HepG2 (cell line): ENCODE measurements around the gene NEDD8. TPM values are rescaled to one million over a fixed set of nuclear protein-coding genes. Genes with fewer than 3 reads are reported as not detected.

Experiments
- ATF7 ChIP-seq, 2 experiments: fragments of 450-650 bp in 1 of 2; sonication (generic) in 1 of 2; formaldehyde crosslinking in 1 of 2; IDR thresholded peaks; 2 replicates each; pipeline versions ENCODE4 v1.4.0 to v1.6.1; 2016 to 2020; ENCODE audit warnings: antibody characterized with exemption in 1 of 2, mild to moderate bottlenecking in 1 of 2, missing genetic modification reagents in 1 of 2
- DNMT1 ChIP-seq: sonication (generic); formaldehyde crosslinking; IDR thresholded peaks from 2 replicates; pipeline ENCODE4 v1.5.1; 2020; ENCODE audit warnings: mild to moderate bottlenecking, missing genetic modification reagents
- FIP1L1 ChIP-seq: fragments of 200-400 bp; formaldehyde crosslinking; IDR thresholded peaks from 2 replicates; pipeline ENCODE4 v1.6.1; 2018; ENCODE audit warnings: low read depth, mild to moderate bottlenecking, low read length, moderate library complexity, borderline replicate concordance; ENCODE audit not compliant: insufficient read depth
- FOSL1 ChIP-seq: sonication (generic); formaldehyde crosslinking; IDR thresholded peaks from 2 replicates; pipeline ENCODE4 v1.9.0; 2021; ENCODE audit warnings: missing genetic modification reagents, borderline replicate concordance
- GMEB1 ChIP-seq: sonication (generic); formaldehyde crosslinking; IDR thresholded peaks from 2 replicates; pipeline ENCODE4 v1.5.1; 2020; ENCODE audit warnings: missing genetic modification reagents, mild to moderate bottlenecking, borderline replicate concordance
- IKZF4 ChIP-seq: sonication (generic); formaldehyde crosslinking; IDR thresholded peaks from 2 replicates; pipeline ENCODE4 v1.5.1; 2020; ENCODE audit warnings: borderline replicate concordance, mild to moderate bottlenecking, low read depth, missing genetic modification reagents; ENCODE audit errors: not compliant biosample characterization
- KDM3A ChIP-seq: IDR thresholded peaks from 2 replicates; pipeline ENCODE4 v1.6.1; 2018; ENCODE audit warnings: low read depth, missing compliant biosample characterization
- KDM5B ChIP-seq: sonication (generic); formaldehyde crosslinking; IDR thresholded peaks from 2 replicates; pipeline ENCODE4 v1.4.0; 2020; ENCODE audit warnings: missing genetic modification reagents, mild to moderate bottlenecking, borderline replicate concordance
- MATR3 ChIP-seq: sonication (generic); formaldehyde crosslinking; IDR thresholded peaks from 2 replicates; pipeline ENCODE4 v1.4.0; 2020; ENCODE audit warnings: missing genetic modification reagents
- NAIF1 ChIP-seq: sonication (generic); formaldehyde crosslinking; IDR thresholded peaks from 2 replicates; pipeline ENCODE4 v1.5.0; 2020; ENCODE audit warnings: mild to moderate bottlenecking, missing genetic modification reagents, borderline replicate concordance
- NFKB2 ChIP-seq: sonication (generic); formaldehyde crosslinking; IDR thresholded peaks from 2 replicates; pipeline ENCODE4 v1.4.0; 2020; ENCODE audit warnings: missing genetic modification reagents, borderline replicate concordance
- NR2C2 ChIP-seq: sonication (generic); formaldehyde crosslinking; IDR thresholded peaks from 2 replicates; pipeline ENCODE4 v1.4.0; 2020; ENCODE audit warnings: missing genetic modification reagents, mild to moderate bottlenecking, moderate library complexity, borderline replicate concordance
- PCBP1 ChIP-seq: fragments of 200-400 bp; formaldehyde crosslinking; IDR thresholded peaks from 2 replicates; pipeline ENCODE4 v1.6.1; 2017; ENCODE audit warnings: mild to moderate bottlenecking, low read depth, low read length, borderline replicate concordance
- THAP9 ChIP-seq: sonication (generic); formaldehyde crosslinking; IDR thresholded peaks from 2 replicates; pipeline ENCODE4; 2020; ENCODE audit warnings: missing genetic modification reagents, mild to moderate bottlenecking, borderline replicate concordance
- TP53 ChIP-seq: sonication (generic); formaldehyde crosslinking; conservative IDR thresholded peaks from 2 replicates; pipeline ENCODE4 v1.4.0; 2020; ENCODE audit warnings: missing genetic modification reagents
- ZMAT5 ChIP-seq: sonication (generic); formaldehyde crosslinking; IDR thresholded peaks from 2 replicates; pipeline ENCODE4 v1.5.0; 2020; ENCODE audit warnings: mild to moderate bottlenecking, low read depth, missing genetic modification reagents, borderline replicate concordance
- ZNF597 ChIP-seq: sonication (generic); formaldehyde crosslinking; IDR thresholded peaks from 2 replicates; pipeline ENCODE4 v1.5.0; 2020; ENCODE audit warnings: missing genetic modification reagents
- ZSCAN12 ChIP-seq: sonication (generic); formaldehyde crosslinking; IDR thresholded peaks from 2 replicates; pipeline ENCODE4 v1.9.0; 2021; ENCODE audit warnings: mild to moderate bottlenecking, missing genetic modification reagents
- polyA plus RNA-seq, 8 experiments: library from polyadenylated mRNA; depleted of rRNA in 3 of 8; stranded (reverse) in 7 of 8; unstranded in 1 of 8; fragments of >200 nt; fragmentation: Illumina TruSeq in 4 of 8; extraction: Trizol in 4 of 8; gene quantifications; 2 replicates each; pipeline versions ENCODE4 v1.2.1 to v1.2.3, GENCODE V29; 2011 to 2016; ENCODE audit warnings: low read depth in 4 of 8, missing spikeins in 1 of 8, mixed read lengths in 1 of 8; ENCODE audit not compliant: insufficient read depth in 1 of 8
- total RNA-seq, 5 experiments: library from RNA; depleted of rRNA; stranded (reverse); fragments of >200 nt; fragmentation: Illumina TruSeq; extraction: Trizol; gene quantifications; 2 replicates each; pipeline ENCODE4 v1.2.3, GENCODE V29; 2016; ENCODE audit warnings: low read depth in 1 of 5

NEDD8 gene
- total and polyA plus RNA-seq, 2 of the 13 experiments (the other 11 are each of a cell fraction or from before 2014, with no cell fraction given), result 535 to 713 TPM

GRCh38 chr14:24195186-24196070 is 36.7 kb downstream of the NEDD8 start, which contains the start of gene TM9SF1 (continued):
- TF ChIP-seq ZSCAN12 (CRISPR knock-in tag) (peak; percentile 98), ZMAT5 (CRISPR knock-in tag) (no peak), GMEB1 (CRISPR knock-in tag) (peak; percentile 98), KDM5B (peak; percentile 98), FIP1L1 (no peak; the same call in 1 of the 2 replicates), TP53 (CRISPR knock-in tag) (peak; percentile 43), ATF7 (IDR thresholded peaks at IDR 0.05) (no peak), ATF7 (CRISPR knock-in tag; IDR thresholded peaks at IDR 0.05) (peak; percentile 94), PCBP1 (peak; percentile 99), NFKB2 (CRISPR knock-in tag) (peak; percentile 99), NAIF1 (CRISPR knock-in tag) (no peak), IKZF4 (CRISPR knock-in tag) (peak; percentile 99), MATR3 (CRISPR knock-in tag) (no peak), FOSL1 (CRISPR knock-in tag) (peak; percentile 26; the same call in 1 of the 2 replicates), NR2C2 (CRISPR knock-in tag) (peak; percentile 96), THAP9 (peak; percentile 99), DNMT1 (CRISPR knock-in tag) (no peak; the same call in none of the 2 replicates), KDM3A (CRISPR knock-in tag) (peak; percentile 97), ZNF597 (CRISPR knock-in tag) (peak; percentile 86; the same call in 1 of the 2 replicates)
